T-helper 1 cell treated with Interleukin-12 subunit alpha and Interleukin-12 subunit beta and Interleukin-4 antibody, amounts not matched to agents 30 μg/mL and 1 μg/mL, for 36 hours (primary cell): Measurements from ENCODE around the gene ANOS1.
"Not testable (repeated sequence)": the region's sequence is repeated elsewhere in the genome, so short reads cannot be mapped to it uniquely, and the experiment has no call there.

Source experiments
- H3K27ac Mint-ChIP-seq: one replicate; pipeline ENCODE4 v1.8.0; 2021; ENCODE audit warnings: mild to moderate bottlenecking, mixed read lengths
- H3K27me3 Mint-ChIP-seq: one replicate; pipeline ENCODE4 v1.8.0; 2021; ENCODE audit warnings: low read depth, mixed read lengths
- H3K36me3 Mint-ChIP-seq: one replicate; pipeline ENCODE4 v1.8.0; 2021; ENCODE audit warnings: low read depth, mixed read lengths
- H3K4me1 Mint-ChIP-seq: one replicate; pipeline ENCODE4 v1.8.0; 2021; ENCODE audit warnings: low read depth, mixed read lengths
- H3K4me3 Mint-ChIP-seq: one replicate; pipeline ENCODE4 v1.8.0; 2021; ENCODE audit warnings: mild to moderate bottlenecking, moderate library complexity, mixed read lengths
- H3K9me3 Mint-ChIP-seq: one replicate; pipeline ENCODE4 v1.8.0; 2021; ENCODE audit warnings: mixed read lengths

The ANOS1 gene

GRCh38 chrX:8607326-8607725 lies 124.6 kb downstream of the ANOS1 start:
- no peaks in the 10 kb centered on the region for H3K4me1 Mint-ChIP-seq
- H3K9me3 Mint-ChIP-seq: peaks cover 7% of the 10 kb centered on the region
- no peaks in the 10 kb centered on the region for H3K27me3 Mint-ChIP-seq
- H3K36me3 Mint-ChIP-seq: no peaks in the 10 kb centered on the region
- H3K4me3 Mint-ChIP-seq: no peak overlapping the region
- no peak overlapping the region for H3K27ac Mint-ChIP-seq

DNA sequence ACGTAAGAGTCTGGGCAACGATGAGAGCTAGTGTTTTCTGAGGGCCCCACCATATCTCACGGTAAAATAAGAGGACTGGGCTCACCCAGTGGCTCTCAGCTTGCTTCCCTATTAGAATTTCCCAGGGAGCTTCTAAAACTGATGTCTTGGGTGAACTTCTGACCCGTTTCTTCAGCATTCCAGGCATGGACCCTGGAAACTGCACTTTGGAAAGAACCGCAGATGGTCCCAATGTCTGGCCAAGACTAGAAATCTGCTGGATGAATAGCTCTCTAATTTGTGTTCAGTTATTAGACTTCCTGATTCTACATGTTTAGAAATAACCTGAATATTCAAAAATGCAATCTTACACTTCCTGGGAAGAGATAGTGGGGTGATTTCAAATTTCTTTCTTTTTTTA lies 127.8 kb downstream of the ANOS1 start:
- Mint-ChIP-seq H3K9me3 (no peaks in the 10 kb centered on the region), H3K4me3 (no peak overlapping the region), H3K27ac (no peak overlapping the region), H3K27me3 (no peaks in the 10 kb centered on the region), H3K36me3 (no peaks in the 10 kb centered on the region), H3K4me1 (no peaks in the 10 kb centered on the region)

DNA sequence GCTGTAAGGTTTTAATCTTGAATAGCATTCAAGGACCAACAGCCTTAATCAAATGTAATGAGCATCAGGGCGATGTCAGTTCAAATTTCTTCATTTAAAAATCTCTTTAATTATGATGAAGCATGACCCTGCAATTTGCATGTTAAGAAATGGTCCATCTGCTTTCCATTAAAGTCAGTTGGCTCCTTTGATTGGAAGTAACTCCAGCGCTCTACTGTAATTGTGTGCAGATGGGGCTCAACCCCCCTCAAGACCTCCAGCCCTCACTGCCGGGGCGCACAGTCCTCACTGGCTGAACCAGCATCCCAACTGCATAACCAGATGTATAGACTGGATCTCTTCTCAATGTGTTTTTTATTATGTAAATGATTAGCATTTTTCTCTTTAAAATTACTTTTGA lies 140.4 kb downstream of the ANOS1 start:
- H3K27ac Mint-ChIP-seq: no peak overlapping the region

GRCh38 chrX:8586953-8587352 lies 145.0 kb downstream of the ANOS1 start:
- Mint-ChIP-seq H3K4me1 (no peaks in the 10 kb centered on the region), H3K36me3 (no peaks in the 10 kb centered on the region), H3K9me3 (peaks cover 3% of the 10 kb centered on the region), H3K27ac (no peak overlapping the region), H3K27me3 (no peaks in the 10 kb centered on the region), H3K4me3 (no peak overlapping the region)

More for the DNA sequence above, 140.4 kb downstream of the ANOS1 start:
- Mint-ChIP-seq H3K4me3 (no peak overlapping the region), H3K27me3 (no peaks in the 10 kb centered on the region), H3K9me3 (no peaks in the 10 kb centered on the region), H3K36me3 (no peaks in the 10 kb centered on the region), H3K4me1 (no peaks in the 10 kb centered on the region)

DNA sequence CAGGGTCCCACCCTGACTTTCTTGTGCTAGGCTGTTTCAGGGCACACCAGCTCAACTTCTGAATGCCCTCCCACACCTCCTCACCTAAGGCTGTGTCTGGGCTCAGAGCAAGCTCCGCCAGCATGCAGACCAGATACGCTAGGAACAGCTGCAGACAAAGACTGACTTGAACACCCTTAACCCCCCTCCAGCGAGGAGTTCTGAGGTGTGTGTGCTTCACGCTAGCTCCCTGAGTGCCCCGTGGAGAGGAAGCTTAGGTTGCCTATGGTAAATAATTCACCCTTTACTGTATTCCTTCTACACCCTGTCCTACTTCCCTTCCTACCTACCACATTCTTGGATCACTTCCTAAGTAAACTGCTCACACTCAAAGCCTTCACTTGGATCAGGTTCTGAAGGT lies 152.3 kb downstream of the ANOS1 start:
- Mint-ChIP-seq H3K9me3 (peaks cover 5% of the 10 kb centered on the region), H3K4me3 (no peak overlapping the region), H3K4me1 (no peaks in the 10 kb centered on the region), H3K27ac (no peak overlapping the region), H3K27me3 (no peaks in the 10 kb centered on the region), H3K36me3 (no peaks in the 10 kb centered on the region)

GRCh38 chrX:8576821-8577220 lies 155.1 kb downstream of the ANOS1 start:
- no peak overlapping the region for H3K4me3 Mint-ChIP-seq
- no peaks in the 10 kb centered on the region for H3K4me1 Mint-ChIP-seq
- H3K9me3 Mint-ChIP-seq: peaks cover 5% of the 10 kb centered on the region
- H3K36me3 Mint-ChIP-seq: no peaks in the 10 kb centered on the region
- H3K27ac Mint-ChIP-seq: no peak overlapping the region
- no peaks in the 10 kb centered on the region for H3K27me3 Mint-ChIP-seq

GRCh38 chrX:8565729-8566128 lies 166.2 kb downstream of the ANOS1 start:
- H3K27ac Mint-ChIP-seq: no peak overlapping the region
- H3K4me1 Mint-ChIP-seq: no peaks in the 10 kb centered on the region
- H3K36me3 Mint-ChIP-seq: no peaks in the 10 kb centered on the region
- no peaks in the 10 kb centered on the region for H3K9me3 Mint-ChIP-seq
- H3K27me3 Mint-ChIP-seq: no peaks in the 10 kb centered on the region
- H3K4me3 Mint-ChIP-seq: no peak overlapping the region

DNA sequence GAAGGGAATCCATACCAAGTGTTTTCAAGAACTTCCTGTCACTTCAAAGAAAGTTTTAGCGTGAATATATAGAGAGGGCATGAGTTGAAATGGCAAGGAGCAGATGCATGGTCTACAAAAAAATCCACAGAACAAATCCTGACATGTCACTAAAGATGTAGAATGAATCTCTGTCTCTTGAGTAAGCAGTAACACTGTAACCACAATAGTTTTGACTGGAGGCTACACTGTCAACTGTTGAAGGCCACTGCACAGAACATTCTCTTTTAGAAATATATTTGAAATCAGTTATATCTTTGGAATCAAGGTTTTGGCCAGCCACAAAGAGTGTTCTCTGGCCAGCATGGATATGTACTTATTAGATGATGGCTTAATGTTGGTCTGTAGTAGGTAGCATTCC lies 183.5 kb downstream of the ANOS1 start:
- Mint-ChIP-seq H3K27ac (no peak overlapping the region), H3K9me3 (no peaks in the 10 kb centered on the region), H3K4me3 (no peak overlapping the region), H3K27me3 (no peaks in the 10 kb centered on the region), H3K4me1 (no peaks in the 10 kb centered on the region), H3K36me3 (no peaks in the 10 kb centered on the region)

- Mint-ChIP-seq H3K27me3 (no peaks in the 10 kb centered on the region), H3K4me1 (no peaks in the 10 kb centered on the region), H3K9me3 (no peaks in the 10 kb centered on the region), H3K4me3 (no peak overlapping the region), H3K27ac (no peak overlapping the region), H3K36me3 (no peaks in the 10 kb centered on the region)
These were observed 185.2 kb downstream of the ANOS1 start for GRCh38 chrX:8546715-8547114.

GRCh38 chrX:8520791-8521190 lies 211.1 kb downstream of the ANOS1 start:
- Mint-ChIP-seq H3K4me1 (no peaks in the 10 kb centered on the region), H3K9me3 (no peaks in the 10 kb centered on the region), H3K27me3 (no peaks in the 10 kb centered on the region), H3K36me3 (no peaks in the 10 kb centered on the region), H3K27ac (no peak overlapping the region), H3K4me3 (no peak overlapping the region)

GRCh38 chrX:8520178-8520577 lies 211.8 kb downstream of the ANOS1 start:
- no peaks in the 10 kb centered on the region for H3K27me3 Mint-ChIP-seq
- H3K9me3 Mint-ChIP-seq: peaks cover under 1% of the 10 kb centered on the region
- no peaks in the 10 kb centered on the region for H3K4me1 Mint-ChIP-seq
- H3K27ac Mint-ChIP-seq: no peak overlapping the region
- no peaks in the 10 kb centered on the region for H3K36me3 Mint-ChIP-seq
- no peak overlapping the region for H3K4me3 Mint-ChIP-seq

GRCh38 chrX:8504451-8504850 lies 227.5 kb downstream of the ANOS1 start:
- Mint-ChIP-seq H3K36me3 (no peaks in the 10 kb centered on the region), H3K4me3 (no peak overlapping the region), H3K4me1 (no peaks in the 10 kb centered on the region), H3K9me3 (no peaks in the 10 kb centered on the region), H3K27me3 (no peaks in the 10 kb centered on the region), H3K27ac (no peak overlapping the region)

DNA sequence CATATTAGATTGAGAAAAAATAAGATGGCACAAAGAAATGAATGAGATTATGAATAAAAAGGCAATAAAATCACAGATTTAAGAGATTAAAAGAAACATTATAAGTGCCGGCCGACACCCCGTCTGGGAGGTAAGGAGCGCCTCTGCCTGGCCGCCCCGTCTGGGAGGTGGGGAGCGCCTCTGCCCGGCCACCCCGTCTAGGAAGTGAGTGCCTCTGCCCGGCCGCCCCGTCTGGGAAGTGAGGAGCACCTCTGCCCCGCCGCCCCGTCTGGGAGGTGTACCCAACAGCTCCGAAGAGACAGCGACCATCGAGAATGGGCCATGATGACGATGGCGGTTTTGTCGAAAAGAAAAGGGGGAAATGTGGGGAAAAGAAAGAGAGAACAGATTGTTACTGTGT lies 229.8 kb downstream of the ANOS1 start:
- not testable (repeated sequence) for H3K4me1 Mint-ChIP-seq, H3K9me3 Mint-ChIP-seq, H3K4me3 Mint-ChIP-seq, H3K36me3 Mint-ChIP-seq, H3K27me3 Mint-ChIP-seq, H3K27ac Mint-ChIP-seq

GRCh38 chrX:8500203-8500602 lies 231.7 kb downstream of the ANOS1 start:
- Mint-ChIP-seq H3K36me3 (no peaks in the 10 kb centered on the region), H3K27ac (no peak overlapping the region), H3K9me3 (no peaks in the 10 kb centered on the region), H3K4me1 (no peaks in the 10 kb centered on the region), H3K4me3 (no peak overlapping the region), H3K27me3 (no peaks in the 10 kb centered on the region)

DNA sequence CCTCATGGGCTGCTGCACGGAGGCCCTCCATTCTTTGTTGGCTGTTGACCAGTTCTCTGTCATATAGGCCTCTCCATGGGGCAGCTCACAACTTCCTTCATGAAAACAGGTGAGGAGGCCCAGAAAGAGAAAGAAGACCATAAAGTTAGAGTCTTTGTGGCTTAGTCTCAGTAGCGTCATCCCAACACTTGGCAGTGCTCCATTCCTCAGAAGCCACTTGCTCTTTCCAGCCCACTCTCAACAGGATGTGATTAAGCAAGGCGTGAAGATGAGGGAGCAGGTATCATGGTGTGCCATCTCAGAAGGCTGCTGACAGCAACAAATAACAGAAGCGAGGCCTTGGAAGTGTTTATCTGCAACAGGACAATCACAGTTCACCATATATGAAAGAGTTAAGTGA lies 236.9 kb downstream of the ANOS1 start:
- not testable (repeated sequence) for H3K4me1 Mint-ChIP-seq, H3K4me3 Mint-ChIP-seq, H3K27ac Mint-ChIP-seq, H3K9me3 Mint-ChIP-seq, H3K27me3 Mint-ChIP-seq, H3K36me3 Mint-ChIP-seq

DNA sequence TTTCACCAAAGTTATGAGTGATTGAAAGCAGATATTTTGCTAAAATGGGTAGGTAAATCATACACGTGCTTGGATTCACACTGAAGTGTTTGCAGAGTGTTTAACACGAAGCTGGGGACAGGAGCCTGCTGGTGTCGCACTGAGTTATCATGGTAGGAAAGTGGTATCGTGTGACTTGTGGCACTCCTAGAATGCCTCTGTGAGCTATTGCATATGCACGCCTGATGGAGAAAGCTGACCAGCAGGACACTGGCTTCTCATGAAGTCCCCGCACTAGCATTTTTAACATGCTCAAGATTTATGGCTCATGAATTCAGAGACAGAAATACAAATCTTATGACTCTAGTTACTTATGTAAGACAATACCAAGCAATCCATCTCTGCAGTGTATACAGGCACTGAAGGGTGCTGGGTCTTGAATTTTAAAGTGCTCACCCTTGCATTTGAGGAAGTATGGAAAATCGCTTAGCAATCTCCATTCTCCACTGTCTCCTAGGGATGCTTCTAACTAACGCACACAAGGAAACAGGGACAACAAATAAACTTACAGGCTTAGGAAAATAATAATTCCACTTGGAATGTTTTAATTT lies 247.5 kb downstream of the ANOS1 start:
- Mint-ChIP-seq H3K4me1 (no peaks in the 10 kb centered on the region), H3K9me3 (no peaks in the 10 kb centered on the region), H3K27ac (no peak overlapping the region), H3K4me3 (no peak overlapping the region), H3K27me3 (no peaks in the 10 kb centered on the region), H3K36me3 (no peaks in the 10 kb centered on the region)
